ENCODE data around the gene ITPR1. TPM values are rescaled to one million over a fixed set of nuclear protein-coding genes. Genes with fewer than 3 reads are reported as not detected.

ITPR1 gene
- total and polyA plus RNA-seq, 2 experiments from 2014 or later: 1.4 to 2.5 TPM

DNA sequence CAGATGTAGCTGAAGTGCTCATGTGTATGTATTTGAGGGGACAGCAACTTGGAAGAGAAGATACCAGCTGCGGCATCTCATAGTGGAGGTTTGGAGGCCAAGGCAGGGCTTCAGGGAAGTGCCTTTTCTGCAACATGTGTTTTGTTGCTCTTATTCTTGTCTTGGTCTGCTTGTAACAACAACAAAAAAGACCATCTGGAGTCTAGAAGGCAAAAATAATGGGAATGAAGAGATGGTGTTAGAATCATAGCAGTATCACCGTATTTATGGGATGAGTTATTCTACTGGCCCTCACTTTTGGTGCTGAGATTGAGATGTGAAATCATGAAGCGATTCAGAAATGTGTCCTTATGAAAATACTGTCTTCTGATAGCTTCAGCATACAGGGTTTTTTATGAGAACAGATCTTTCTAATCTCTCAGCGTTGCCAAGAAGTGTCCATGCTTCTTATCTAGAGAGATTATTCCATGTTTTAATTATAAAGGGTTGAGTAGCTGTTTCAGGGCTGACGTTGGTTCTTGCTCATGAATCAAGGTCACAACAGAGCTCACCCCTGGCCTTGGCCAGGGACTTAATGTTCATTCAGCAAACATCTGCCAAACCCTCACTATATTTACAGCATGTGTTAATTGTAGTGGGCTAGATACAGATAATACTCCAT is 58.0 kb downstream of the ITPR1 start:
- H3K9me3 ChIP-seq (ENCODE audit: low read depth): no peaks in the 10 kb centered on the region
- H3K4me1 ChIP-seq (ENCODE audit: insufficient read depth): no peaks in the 10 kb centered on the region
- 34 to 39% methylated on average over 5 of the region's 5 CpGs for WGBS, 2 experiments (ENCODE audit: low coverage in 1 of 2, low lambda C conversion rate in 2 of 2, missing lambda C conversion rate in 2 of 2)
- H3K36me3 ChIP-seq (ENCODE audit: low read depth): no peaks in the 10 kb centered on the region
- no peak overlapping the region for H3K4me3 ChIP-seq
- in situ Hi-C loops (cut with MboI): no loop called here
- no peaks in the 10 kb centered on the region for H3K79me2 ChIP-seq (ENCODE audit: insufficient read depth)
- no peaks in the 10 kb centered on the region for H4K20me1 ChIP-seq (ENCODE audit: insufficient read depth)
- H3F3A ChIP-seq (ENCODE audit: insufficient read depth): no peaks in the 10 kb centered on the region
- no peaks in the 10 kb centered on the region for H3K27me3 ChIP-seq (replicated peaks; ENCODE audit: insufficient read depth)
- TF ChIP-seq EZH2 (IDR thresholded peaks at IDR 0.05; ENCODE audit: insufficient read depth, poor library complexity, severe bottlenecking) (no peak), EZH2phosphoT487 (IDR thresholded peaks at IDR 0.05; ENCODE audit: insufficient read depth, low read depth) (no peak)
- no peak overlapping the region for H3K9ac ChIP-seq
- H3K27ac ChIP-seq: no peak overlapping the region
- H3K4me2 ChIP-seq (ENCODE audit: unreplicated experiment): no peak overlapping the region
- H3K9me2 ChIP-seq (ENCODE audit: insufficient read depth): no peaks in the 10 kb centered on the region
- H2AFZ ChIP-seq: no peak overlapping the region
- no peak for DNase-seq

DNA sequence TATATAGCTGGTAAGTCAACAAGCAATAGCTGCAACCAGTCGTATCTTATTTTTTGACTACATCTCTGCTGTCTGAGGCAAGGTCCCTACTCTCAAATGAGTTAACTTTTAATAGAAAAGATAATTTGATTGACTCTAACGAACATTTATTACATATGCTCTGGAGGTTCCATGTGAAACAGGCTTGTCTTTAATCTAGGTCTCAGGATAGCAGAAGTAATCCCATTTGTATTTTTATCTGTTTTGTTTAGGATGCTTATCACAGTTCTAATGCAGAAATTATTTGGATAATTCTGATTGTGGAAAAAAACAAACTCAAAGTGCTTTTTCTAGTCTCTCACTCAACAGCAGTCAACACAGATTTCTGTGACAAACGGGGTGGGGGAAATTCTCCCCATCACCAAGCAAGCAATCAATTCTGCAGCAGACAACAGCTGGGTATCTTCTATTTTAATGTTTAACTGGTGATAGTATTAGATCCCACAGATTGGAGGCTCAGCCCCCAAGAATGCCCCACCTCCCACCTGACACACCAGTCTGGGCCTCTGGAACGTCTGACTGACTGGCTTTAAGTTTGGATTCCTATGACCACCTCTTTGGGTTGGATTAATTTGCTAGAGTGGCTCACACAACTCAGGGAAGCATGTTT is 58.8 kb downstream of the ITPR1 start:
- no peak for DNase-seq
- Histone ChIP-seq H4K20me1 (ENCODE audit: insufficient read depth) (no peaks in the 10 kb centered on the region), H3F3A (ENCODE audit: insufficient read depth) (no peaks in the 10 kb centered on the region), H3K9me2 (ENCODE audit: insufficient read depth) (no peaks in the 10 kb centered on the region), H3K79me2 (ENCODE audit: insufficient read depth) (no peaks in the 10 kb centered on the region), H3K4me3 (no peak overlapping the region), H3K9ac (no peak overlapping the region), H2AFZ (no peak overlapping the region), H3K27me3 (replicated peaks; ENCODE audit: insufficient read depth) (no peaks in the 10 kb centered on the region), H3K9me3 (ENCODE audit: low read depth) (no peaks in the 10 kb centered on the region), H3K27ac (no peak overlapping the region), H3K4me2 (ENCODE audit: unreplicated experiment) (no peak overlapping the region), H3K36me3 (ENCODE audit: low read depth) (no peaks in the 10 kb centered on the region), H3K4me1 (ENCODE audit: insufficient read depth) (no peaks in the 10 kb centered on the region)
- in situ Hi-C loops (cut with MboI): no loop called here
- TF ChIP-seq EZH2 (IDR thresholded peaks at IDR 0.05; ENCODE audit: insufficient read depth, poor library complexity, severe bottlenecking) (no peak), EZH2phosphoT487 (IDR thresholded peaks at IDR 0.05; ENCODE audit: insufficient read depth, low read depth) (no peak)
- 32 to 34% methylated on average over 4 of the region's 4 CpGs for WGBS, 2 experiments (ENCODE audit: low coverage in 1 of 2, low lambda C conversion rate in 2 of 2, missing lambda C conversion rate in 2 of 2)

DNA sequence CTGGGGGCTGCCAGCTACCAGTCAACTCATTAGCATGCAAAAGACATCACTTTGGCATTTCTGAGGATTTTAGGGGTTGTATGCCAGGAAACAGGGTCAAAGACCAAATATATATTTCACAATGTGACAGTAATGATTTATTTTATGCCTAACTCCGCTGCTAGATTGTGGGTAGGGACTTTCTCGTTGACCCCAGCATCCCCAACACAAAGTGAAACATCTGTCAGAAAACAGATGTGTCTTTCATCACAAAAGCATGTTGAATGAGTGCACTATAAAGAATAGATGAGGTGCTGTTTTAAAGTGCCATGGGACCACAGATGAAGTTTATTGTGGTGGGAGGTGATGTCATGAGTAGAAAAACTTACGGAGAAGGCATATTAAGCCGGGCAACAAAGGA is 59.7 kb downstream of the ITPR1 start:
- H3K4me1 ChIP-seq (ENCODE audit: insufficient read depth): no peaks in the 10 kb centered on the region
- no peaks in the 10 kb centered on the region for H3K79me2 ChIP-seq (ENCODE audit: insufficient read depth)
- H3K9me3 ChIP-seq (ENCODE audit: low read depth): no peaks in the 10 kb centered on the region
- TF ChIP-seq EZH2phosphoT487 (IDR thresholded peaks at IDR 0.05; ENCODE audit: insufficient read depth, low read depth) (no peak), EZH2 (IDR thresholded peaks at IDR 0.05; ENCODE audit: insufficient read depth, poor library complexity, severe bottlenecking) (no peak)
- H2AFZ ChIP-seq: no peak overlapping the region
- H3K4me3 ChIP-seq: no peak overlapping the region
- H3K36me3 ChIP-seq (ENCODE audit: low read depth): no peaks in the 10 kb centered on the region
- no peaks in the 10 kb centered on the region for H4K20me1 ChIP-seq (ENCODE audit: insufficient read depth)
- no peak overlapping the region for H3K27ac ChIP-seq
- H3F3A ChIP-seq (ENCODE audit: insufficient read depth): no peaks in the 10 kb centered on the region
- H3K9me2 ChIP-seq (ENCODE audit: insufficient read depth): no peaks in the 10 kb centered on the region
- H3K4me2 ChIP-seq (ENCODE audit: unreplicated experiment): no peak overlapping the region
- no peaks in the 10 kb centered on the region for H3K27me3 ChIP-seq (replicated peaks; ENCODE audit: insufficient read depth)
- no peak for DNase-seq
- no peak overlapping the region for H3K9ac ChIP-seq
- 14% methylated on average over 4 of the region's 4 CpGs for WGBS, 2 experiments (ENCODE audit: low coverage in 1 of 2, low lambda C conversion rate in 2 of 2, missing lambda C conversion rate in 2 of 2)
- in situ Hi-C loops (cut with MboI): no loop called here

DNA sequence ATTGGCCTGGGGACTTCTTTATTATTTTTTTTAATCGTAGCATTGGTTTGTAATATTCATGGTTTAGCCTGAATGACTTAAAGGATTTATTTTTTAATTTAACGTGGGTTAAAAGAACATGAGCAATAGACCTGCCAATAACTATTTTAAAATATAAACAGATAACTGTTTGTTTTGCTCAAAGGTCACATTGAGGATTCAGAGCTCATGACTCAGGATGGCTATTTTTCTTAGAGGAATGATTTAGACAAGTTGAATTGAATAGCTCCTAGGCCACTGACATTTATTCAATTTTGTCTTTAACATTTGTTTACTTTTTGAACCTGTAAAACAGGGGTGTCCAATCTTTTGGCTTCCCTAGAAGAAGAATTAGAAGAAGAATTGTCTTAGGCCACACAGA is 68.5 kb downstream of the ITPR1 start:
- no peaks in the 10 kb centered on the region for H3K79me2 ChIP-seq (ENCODE audit: insufficient read depth)
- H3K9ac ChIP-seq: no peak overlapping the region
- H4K20me1 ChIP-seq (ENCODE audit: insufficient read depth): no peaks in the 10 kb centered on the region
- H3K27ac ChIP-seq: no peak overlapping the region
- DNase-seq: no peak
- TF ChIP-seq EZH2phosphoT487 (IDR thresholded peaks at IDR 0.05; ENCODE audit: insufficient read depth, low read depth) (no peak), EZH2 (IDR thresholded peaks at IDR 0.05; ENCODE audit: insufficient read depth, poor library complexity, severe bottlenecking) (no peak)
- no peaks in the 10 kb centered on the region for H3K36me3 ChIP-seq (ENCODE audit: low read depth)
- WGBS, 2 experiments (ENCODE audit: low coverage in 1 of 2, low lambda C conversion rate in 2 of 2, missing lambda C conversion rate in 2 of 2): 38 to 49% methylated on average over 2 of the region's 2 CpGs
- in situ Hi-C loops (cut with MboI): no loop called here
- no peak overlapping the region for H3K4me3 ChIP-seq
- H3K27me3 ChIP-seq (replicated peaks; ENCODE audit: insufficient read depth): no peaks in the 10 kb centered on the region
- no peaks in the 10 kb centered on the region for H3K9me3 ChIP-seq (ENCODE audit: low read depth)
- H3K4me2 ChIP-seq (ENCODE audit: unreplicated experiment): no peak overlapping the region
- H3K9me2 ChIP-seq (ENCODE audit: insufficient read depth): no peaks in the 10 kb centered on the region
- no peaks in the 10 kb centered on the region for H3F3A ChIP-seq (ENCODE audit: insufficient read depth)
- no peak overlapping the region for H2AFZ ChIP-seq
- H3K4me1 ChIP-seq (ENCODE audit: insufficient read depth): no peaks in the 10 kb centered on the region
